Muscle of arm (tissue), 12 donors: ENCODE results near the gene ASTN1. TPM values are rescaled to one million over a fixed set of nuclear protein-coding genes. Genes with fewer than 3 reads are reported as not detected.
"Not testable (repeated sequence)": the region's sequence is repeated elsewhere in the genome, so short reads cannot be mapped to it uniquely, and the experiment has no call there.

Experiments
- DNase-seq: peaks from one replicate; pipeline ENCODE4 v3.0.0-alpha.2; 2013
- polyA plus RNA-seq, 12 donors: library from polyadenylated mRNA; unstranded; fragments of 120-200 nt; gene quantifications; one replicate each; pipeline ENCODE4 v1.2.1, GENCODE V29; 2013; ENCODE audit not compliant: insufficient read length in 12 of 12

The ASTN1 gene
- polyA plus RNA-seq, 12 donors, result 4.5 to 8.9 (median 6.2) TPM; not detected in 1

DNA sequence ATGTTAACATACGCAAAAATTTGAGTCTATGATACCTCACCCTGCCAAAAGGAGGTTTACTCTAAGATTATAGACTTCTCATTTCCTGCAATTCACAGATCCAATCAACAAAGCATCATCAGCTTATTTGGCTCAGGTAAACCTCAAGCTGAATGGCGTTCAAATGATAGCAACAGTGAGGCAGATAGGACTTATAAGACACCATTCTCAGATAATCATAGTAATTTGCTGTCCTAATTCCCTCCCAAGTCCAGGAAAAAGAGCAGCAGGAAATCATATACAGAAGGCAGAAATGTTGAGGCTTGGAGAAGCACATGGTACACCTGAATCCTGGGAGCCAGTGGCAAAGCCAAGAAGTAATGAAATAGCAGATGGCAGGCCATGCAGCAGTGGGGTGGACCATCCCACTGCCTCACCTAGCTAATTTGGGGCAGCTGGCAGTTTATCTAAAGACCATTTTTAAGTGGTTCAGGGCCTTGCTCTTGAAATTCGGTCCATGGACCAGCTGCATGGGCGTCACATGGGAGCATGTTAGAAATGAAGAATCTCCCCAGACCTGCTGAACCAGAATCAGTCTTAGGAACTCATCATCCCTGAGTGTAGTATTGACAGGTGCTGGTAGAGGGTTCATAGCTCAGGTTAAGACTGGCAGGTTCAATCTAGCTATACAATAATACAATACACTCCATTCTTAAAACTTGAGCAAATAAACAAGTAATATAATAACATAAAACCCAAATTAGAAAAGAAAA is 57.7 kb downstream of the ASTN1 start:
- no peak for DNase-seq

DNA sequence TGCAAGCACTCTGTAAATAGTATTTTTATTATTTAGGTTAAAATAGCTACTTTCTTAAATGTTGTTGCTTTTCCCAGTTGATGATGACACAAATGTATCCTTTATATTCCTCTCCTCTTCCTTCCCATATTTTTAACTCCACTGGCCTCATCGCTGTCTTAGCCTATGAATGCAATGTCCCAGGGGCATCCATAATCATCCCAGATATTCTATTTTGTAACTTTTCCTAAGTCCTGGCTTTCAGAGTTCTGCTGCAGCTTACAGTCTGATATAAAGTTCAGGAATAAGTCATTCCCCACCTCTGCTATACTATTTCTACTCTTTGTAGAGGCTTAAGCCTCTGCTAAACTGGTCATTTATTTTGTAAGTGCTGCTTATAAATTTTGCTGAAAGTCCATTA is 58.3 kb downstream of the ASTN1 start:
- DNase-seq, result no peak

DNA sequence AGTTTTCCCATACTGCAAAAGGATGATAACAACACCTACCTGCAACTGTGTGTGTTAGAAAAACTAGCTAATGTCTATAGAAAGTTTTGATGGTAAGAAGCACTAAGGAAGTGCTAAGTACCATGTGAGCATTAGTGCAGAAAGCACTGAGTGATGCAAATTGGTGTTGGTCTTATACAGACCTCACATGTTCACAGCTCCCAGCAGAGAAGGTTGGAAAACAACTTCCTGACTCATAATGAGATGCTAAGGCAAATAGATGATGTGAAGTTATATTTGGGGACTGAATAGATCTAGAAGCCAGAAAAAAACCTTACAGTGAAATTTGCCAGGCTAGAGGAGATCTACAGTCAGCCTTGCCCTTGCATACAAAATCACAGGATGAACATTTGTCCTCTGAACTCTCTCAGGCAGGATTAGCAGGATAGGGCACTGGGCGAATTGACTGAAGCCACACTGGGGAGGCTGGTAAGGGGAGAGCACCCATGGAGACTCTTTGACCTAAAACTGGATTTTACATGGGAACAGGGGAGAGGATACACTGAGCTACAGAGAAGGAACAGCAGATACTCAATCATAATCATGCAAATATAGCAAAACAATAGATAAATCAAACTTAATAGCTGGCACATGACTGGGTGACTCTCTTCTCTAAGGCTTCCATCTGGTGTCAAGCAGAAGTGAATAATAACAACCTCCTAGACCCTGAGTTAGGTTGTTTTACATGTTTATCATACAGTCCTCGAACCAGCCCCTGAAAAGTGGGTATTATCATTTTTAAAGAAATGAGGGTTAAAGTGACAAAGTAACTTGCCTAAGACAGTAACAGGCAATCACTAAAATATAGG is 61.3 kb downstream of the ASTN1 start:
- no peak for DNase-seq

DNA sequence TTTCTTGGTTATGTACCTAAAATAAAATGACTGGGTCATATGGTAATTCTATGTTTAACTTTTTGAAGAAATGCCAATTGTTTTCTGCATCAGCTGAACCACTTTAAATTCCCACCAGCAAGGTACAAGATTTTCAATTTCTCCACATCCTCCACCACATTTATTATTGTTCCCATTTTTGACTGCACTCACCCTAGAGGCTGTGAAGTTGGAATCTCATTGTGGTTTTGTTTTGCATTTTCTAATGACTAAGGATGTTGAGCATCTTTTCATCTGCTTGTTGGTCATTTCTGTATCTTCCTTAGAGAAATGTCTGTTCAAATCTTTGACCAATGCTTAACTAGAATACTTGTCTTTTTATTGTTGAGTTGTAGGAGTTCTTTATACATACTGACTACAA is 72.5 kb downstream of the ASTN1 start:
- DNase-seq, result no peak

DNA sequence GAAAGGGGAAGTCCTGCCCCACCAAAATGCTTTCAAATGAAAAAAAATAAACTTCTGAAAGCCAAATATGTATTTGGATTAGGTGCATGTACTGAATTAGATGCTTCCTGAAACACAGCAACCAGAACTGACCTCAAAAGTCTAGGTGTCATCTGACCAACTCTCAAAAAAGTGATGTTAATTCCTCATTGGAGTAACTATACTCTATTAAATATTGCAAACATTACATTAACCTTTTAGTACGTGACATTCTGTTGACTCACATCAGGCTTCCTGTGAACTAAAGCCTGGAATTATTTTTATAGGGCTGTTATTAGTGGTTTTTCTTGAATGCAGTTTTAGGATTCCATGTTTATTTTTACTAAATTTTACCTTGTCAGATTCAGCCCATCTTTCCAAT is 73.5 kb downstream of the ASTN1 start:
- no peak for DNase-seq

DNA sequence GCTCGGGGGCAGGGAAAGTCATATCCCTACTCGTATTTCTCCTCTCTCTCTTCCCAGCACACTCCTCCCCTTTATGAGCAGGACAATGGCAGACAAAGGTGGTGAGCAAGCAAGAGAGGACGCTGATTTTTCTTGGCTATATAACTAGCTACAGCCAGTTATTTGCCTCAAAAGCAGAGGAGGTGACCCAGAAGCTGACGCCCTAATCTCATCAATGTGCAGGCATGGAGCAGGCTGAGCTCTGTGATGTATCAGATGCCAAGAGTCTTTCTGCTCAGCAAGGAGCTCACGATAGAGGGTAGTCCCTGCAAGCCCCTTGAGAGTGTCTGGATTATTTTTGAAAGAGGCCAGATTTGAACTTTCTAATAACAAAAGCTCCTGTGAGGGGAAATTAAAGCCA is 75.5 kb downstream of the ASTN1 start:
- DNase-seq, result no peak

DNA sequence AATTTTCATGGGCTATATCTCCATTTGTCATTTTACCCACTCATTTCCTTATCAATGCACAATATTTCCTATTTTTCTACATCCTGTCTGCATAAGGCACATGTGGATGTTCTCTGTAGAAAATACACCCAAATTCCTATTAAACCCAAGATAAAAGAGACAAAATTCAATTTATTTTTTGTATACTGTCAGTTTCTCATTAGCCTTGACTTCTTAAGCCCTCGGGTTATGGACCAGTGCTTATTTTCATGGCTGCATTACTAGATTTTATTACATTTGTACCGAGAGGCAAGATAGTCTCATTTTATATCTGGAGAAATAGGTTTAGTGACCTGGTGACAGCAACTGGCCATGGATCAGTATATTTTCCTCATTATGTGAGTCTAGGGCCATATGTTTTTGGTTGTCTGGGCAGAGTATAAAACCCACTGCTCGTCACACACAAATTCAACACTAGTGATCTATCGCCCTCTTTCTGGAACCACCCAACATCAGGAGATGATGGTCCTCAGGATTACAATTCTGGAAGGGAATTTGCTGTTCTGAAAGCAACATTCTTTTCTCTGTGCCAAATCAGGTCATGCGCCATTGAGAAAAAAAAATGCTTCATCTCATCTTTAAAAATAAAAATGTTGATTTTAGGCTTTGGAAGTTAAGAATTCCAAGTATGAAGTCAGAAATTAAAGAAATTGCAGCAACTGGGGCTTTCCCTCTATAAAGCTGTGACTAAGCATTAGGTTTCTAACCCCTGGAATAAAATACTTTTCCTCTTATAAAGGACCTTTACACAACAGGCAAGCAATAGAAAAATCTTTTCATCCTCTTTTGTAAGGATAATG is 81.4 kb downstream of the ASTN1 start:
- peak; percentile 35 for DNase-seq

DNA sequence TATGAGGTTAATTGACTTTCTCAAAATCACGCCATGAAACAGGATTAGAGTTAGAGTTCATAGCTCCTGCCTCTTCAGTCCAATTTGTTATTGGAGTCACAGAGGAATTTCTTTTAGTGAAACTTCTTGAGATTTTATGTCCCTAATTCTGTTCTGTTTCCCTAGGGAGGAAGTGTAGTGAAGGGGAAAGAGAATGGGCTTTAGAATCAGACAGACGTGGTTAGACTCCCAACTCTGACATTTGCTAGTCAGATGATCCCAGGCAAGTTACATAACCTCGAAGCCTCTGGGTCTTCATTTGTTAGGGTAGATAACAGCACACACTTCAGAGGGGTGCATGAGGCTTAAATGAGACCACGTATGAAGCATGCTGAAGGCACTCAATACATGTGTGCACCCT is 83.9 kb downstream of the ASTN1 start:
- DNase-seq, result no peak

DNA sequence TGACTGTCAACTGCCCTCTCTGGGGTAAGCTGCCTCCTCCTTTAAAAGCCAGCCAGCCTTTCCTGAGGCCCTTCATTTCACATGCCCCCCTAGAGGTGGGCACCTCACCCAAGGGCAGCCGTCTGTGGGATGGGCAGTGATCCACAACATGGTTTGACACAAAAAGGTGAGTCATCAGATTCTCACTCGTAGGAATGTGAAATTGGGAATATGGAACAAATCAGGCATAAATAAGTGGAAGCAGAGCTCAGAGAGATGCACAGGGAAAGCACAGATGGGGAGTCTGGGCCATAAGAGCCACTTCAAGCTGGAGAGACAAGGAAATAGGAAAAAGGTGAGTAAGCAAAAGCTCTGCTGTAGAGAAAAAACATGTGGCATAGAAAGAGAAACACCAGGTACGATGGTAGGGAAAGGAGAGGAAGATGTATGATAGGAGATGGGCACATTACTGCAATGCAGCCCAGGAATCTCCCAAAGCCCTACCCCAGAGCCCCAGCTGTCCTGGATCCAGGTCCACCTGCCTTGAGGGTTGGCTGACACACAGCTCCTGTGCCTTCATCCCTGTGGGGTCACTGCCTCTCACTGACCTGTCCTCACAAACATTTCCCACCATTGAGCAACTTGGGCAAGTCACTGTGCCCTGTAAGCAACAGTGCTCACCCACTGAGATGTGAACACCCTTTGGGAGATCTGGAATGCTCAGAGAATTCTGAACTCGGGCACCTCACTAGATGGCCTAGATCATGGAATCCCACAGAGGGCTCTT is 86.6 kb downstream of the ASTN1 start:
- DNase-seq, result no peak

DNA sequence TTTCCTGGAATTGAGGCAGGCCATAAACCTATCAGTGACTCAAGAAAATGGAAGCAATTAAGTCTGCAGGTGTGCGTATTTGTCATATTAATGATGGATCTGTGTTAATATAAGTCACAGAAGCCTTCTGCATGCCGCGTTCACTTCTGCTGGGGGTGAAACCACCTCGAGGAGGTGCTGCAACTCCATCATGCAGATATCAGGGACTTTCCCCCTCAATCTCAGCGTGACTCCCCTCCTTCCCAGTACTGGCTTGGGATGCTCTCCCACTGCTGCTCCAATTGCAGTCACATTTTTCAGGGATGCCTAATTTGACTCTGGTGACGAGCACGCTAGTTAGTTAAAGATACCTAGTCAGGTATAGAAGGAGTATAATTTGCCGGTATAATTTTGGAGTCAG is 87.5 kb downstream of the ASTN1 start:
- DNase-seq, result no peak

DNA sequence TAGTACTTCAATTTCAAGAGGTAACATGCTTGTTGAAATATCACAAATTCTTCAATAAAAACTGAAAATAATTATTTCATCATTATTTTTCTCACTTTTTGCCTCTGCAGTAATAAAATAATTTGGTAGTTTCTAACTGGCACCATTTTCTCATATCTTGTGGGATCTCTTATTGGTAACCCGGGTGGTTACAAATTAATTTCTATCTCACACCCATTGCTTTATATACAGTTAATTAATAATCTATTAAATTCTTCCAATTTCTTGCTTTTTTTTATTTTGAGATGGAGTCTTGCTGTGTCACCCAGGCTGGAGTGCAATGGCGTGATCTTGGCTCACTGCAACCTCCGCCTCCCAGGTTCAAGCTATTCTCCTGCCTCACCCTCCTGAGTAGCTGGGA is 89.7 kb downstream of the ASTN1 start:
- not testable (repeated sequence) for DNase-seq

DNA sequence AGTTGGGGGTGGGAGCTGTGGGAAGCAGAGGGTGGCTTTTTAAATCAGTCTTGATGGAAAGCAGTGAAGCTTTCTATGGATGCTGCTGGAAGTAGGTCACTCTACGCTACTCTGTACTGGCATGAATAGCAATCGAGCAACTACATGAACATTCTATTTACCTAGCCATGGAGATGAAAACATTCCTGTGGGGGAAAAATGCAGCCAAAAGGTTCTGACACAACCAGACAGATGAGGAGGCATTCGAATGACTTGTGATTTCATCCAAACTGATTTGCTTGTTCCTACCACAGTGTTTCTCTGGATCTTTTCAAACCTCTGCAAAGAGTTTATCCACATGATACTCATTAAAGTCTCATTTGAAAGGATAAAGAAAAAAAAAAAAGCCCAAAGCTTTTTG is 95.0 kb downstream of the ASTN1 start:
- no peak for DNase-seq

DNA sequence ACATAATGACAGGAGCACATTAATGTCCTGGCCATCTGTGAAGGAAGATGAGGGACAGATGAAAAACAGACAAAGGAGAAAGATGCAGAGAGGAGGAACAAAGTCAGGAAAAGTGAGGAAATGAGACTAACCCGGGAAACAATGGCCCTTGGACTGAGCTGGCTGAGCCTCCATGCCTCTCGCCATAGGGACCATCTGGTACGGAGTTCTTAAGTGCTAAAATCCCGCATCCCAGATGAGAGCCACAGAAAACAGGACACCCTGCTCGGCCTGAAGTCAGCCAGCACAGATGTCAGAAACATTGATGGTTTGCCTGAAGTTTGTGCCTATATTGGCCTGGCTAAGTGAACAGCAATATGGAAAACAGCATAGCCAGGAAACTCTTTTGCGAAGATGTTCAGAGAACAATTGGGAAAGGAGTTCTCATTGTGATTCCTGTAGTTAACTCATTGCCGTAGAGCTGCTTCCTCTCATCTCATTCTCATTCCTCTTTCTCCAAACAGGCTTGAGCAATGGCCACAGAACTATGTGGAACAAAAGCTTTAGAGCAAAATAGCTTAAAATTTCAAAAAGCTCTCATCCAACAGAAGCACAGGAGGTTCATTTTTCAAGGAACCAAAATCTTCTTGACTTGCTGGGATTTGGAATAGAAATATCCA is 96.6 kb downstream of the ASTN1 start:
- DNase-seq, result no peak

DNA sequence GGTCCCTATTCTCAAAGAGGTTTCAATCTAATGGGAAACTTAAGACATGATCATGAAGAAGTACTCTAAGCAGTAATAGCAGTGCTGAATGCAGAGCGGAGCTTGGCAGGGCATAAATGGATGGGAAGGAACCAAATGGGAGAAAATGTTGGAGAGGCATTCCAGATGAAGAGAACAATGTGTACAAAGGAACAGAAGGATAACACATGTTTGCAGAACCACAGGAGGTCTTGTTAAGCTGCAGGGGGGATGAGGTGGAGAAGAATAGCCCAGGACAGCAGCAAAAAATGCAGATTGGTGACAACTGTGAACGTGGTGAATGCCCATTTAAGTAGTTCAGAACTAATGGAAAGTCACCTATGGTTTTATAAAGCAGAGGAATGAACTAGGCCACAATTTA is 99.1 kb downstream of the ASTN1 start:
- no peak for DNase-seq

DNA sequence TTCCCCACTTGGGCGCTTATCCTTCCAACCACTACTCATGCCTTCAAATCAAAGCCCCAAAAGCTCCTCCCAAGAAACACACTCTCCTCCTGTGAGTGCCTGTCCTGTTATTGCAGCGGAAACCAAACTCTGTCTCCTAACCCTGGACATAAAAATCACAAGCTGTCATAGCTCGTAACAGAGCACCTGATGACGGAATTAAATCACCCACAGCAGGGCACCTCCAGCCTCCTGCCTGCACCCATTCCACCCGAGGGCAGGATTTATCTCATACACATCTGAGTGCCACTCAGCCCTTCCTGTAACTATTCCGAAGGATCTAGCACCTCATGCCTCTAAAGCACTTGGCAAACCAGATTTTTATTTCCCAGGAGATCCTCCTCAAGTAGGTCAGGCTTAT is 100.9 kb downstream of the ASTN1 start:
- no peak for DNase-seq

DNA sequence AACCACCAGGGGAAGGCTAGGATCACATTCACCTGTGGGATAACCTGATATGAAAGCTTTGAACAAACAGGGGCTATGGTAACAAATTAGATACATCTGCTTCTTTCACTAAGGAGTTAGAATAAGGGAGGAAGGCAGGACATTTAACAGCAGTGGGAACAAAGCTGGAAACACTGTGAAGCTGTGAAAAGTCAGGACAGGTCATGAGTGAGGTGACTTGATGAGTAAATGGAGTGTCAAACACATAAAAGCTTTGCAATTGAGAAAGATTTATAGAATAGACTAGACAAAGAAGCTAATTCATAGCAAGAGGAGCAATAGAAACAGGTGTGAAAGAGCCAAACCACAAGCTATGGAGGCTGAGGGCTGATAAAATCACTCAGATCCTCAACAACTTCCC is 110.0 kb downstream of the ASTN1 start:
- no peak for DNase-seq

DNA sequence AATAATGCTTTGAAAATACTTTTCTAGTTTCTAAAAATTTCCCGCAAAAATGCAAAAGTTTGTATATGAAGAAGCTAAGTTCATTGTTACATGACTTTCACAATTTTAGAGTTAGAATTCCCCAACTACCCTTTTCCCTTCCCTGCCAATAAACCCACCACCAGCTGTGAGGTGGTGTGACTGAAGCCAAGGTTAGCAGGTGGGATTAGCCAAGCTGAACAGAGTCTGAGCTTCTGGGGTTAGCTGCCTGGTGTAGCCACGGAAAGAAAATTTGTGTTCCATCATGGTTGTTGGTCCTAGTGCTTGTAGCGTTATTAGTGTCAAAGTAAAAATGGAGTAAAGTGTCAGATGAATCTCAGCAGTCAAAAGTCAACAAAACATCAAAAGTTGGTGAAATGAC is 110.9 kb downstream of the ASTN1 start:
- DNase-seq, result no peak

DNA sequence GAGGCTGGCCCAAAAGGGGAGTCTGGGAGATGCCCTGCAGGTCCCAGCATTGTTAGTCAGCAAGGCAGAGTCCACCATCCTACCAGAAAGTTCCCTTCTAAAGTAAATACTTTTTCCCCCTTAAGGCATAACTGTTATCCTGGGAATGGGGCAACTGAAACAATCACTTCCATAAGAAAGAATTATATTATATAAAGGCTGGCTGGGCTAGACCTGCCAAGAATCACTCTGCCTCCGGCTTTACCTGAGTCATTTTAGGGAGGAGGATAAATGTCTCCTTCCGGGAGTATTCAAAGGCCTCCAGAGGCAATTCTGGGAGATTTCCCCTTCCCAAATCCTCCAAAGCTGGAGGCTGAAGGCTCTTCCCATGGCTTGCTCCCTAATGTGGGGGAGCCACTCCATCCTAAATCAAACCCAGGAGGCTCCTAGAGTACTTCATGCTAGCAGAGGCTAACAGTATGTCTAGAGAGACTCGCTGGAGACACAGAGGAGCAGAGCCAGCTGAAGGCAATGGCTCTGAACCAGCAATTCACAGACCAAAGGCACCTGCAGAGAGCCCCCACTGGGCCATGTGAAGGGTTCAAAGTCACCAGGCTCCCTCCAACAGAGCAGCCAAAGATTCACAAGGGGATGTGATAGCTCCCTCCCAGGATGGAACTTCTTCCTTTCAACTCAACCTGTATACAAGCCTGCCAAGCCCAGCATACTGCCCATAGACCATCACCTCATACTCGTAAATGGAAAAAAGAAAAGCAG is 116.0 kb downstream of the ASTN1 start:
- DNase-seq, result no peak

DNA sequence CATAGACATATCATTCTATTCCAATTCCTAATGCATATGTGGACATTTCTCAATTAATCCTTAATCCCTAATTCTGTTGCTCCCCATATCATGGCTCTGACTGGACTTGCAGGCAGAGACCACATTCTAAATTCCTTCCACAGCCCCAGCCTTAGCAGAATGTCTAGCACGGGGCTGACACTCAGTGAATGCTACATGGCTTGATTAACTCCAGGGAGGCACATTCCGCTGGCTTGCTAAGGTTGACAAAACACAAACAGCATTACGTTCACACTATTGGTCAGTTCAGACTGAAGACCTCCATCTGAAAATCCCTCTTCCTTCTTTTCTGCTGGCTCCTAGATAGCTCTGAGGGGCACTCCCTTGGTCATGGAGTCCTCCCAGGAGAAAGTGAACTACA is 119.4 kb downstream of the ASTN1 start:
- DNase-seq, result no peak

DNA sequence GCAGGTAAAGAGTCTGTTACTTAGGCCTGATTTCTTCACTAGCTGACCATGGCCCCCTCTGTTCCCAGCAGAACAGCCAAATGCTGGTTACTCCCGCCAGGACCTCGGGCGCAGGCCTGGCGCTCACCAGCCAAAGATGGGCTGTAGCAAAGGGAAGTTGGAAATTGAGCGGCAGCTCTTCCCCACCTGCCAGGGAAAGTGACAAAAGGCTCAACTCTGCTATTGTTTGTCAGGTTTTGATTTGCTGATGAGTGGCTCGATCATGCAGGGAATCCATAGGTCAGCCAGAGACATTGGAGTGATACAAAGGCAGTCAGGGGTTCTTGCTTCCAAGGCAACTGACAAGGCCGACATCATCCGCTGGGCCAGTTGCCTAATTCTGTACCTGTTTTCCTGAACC is 120.1 kb downstream of the ASTN1 start:
- DNase-seq, result no peak
